Metanephros (tissue), 2 donors: Measurements from ENCODE around the gene ZNF621. TPM values are rescaled to one million over a fixed set of nuclear protein-coding genes. Genes with fewer than 3 reads are reported as not detected.

Experiments used
- small RNA-seq: library from RNA; depleted of rRNA; stranded (forward); fragments of <200 nt; gene quantifications from one replicate; pipeline ENCODE3, GENCODE V24; 2014; ENCODE audit warnings: low replicate concordance
- total RNA-seq: library from RNA; depleted of rRNA; stranded (reverse); fragments of >200 nt; gene quantifications from one replicate; pipeline ENCODE4 v1.2.3, GENCODE V29; 2014

Gene ZNF621
- 16.9 TPM for total RNA-seq

GRCh38 chr3:40524568-40525285 is at the start of gene ZNF621:
Gene ZNF621, plus strand, starts transcription at chr3:40524960. Its CDS starts 881 bp downstream, at chr3:40525841.

GRCh38 chr3:40476478-40477470 is 48.0 kb upstream of the ZNF621 start, which contains the start of gene ZNF619:
Gene ZNF619, plus strand, starts transcription at chr3:40477122. Its CDS starts 858 bp downstream, at chr3:40477980.

GRCh38 chr3:40505599-40506462 is 18.9 kb upstream of the ZNF621 start, which contains the start of gene ZNF620:
Gene ZNF620, plus strand, starts transcription at chr3:40506039. Its CDS starts 314 bp downstream, at chr3:40506353.

Small RNAs within 50 kb of the gene (small RNA-seq; reads per million reads assigned to genes)
- gene RNU5B-2P, result 3.5 reads per million, percentile 92 among the genes with 10 or more reads in this experiment

Other genes starting within 250 kb of the ZNF621 start
- gene EIF1B, start 215.3 kb upstream of the ZNF621 start, total RNA-seq, result 31.1 TPM
- 1.9 TPM for gene ENTPD3, start 137.8 kb upstream of the ZNF621 start, total RNA-seq
- gene RPL14, start 67.6 kb upstream of the ZNF621 start, total RNA-seq, result 316 TPM
- gene ZNF619, start 47.8 kb upstream of the ZNF621 start, total RNA-seq, result 9.6 TPM
- 8.9 TPM for gene ZNF620, start 18.9 kb upstream of the ZNF621 start, total RNA-seq